Testis (tissue), 3 donors: ENCODE measurements around the gene SLC6A5. TPM values are rescaled to one million over a fixed set of nuclear protein-coding genes. Genes with fewer than 3 reads are reported as not detected.

Experiments
- DNase-seq: peaks from one replicate; pipeline ENCODE4 v3.0.0-alpha.2; 2019
- H3K27ac ChIP-seq, 2 donors: fragments of 200-600 bp; sonication (generic); one replicate each; pipeline ENCODE4 v1.5.1; 2019
- H3K27me3 ChIP-seq: fragments of 200-600 bp; sonication (generic); one replicate; pipeline ENCODE4 v1.5.1; 2019
- H3K36me3 ChIP-seq: fragments of 200-600 bp; sonication (generic); one replicate; pipeline ENCODE4 v1.5.1; 2017; ENCODE audit warnings: low read depth; ENCODE audit errors: missing control alignments
- H3K4me1 ChIP-seq: fragments of 200-600 bp; sonication (generic); one replicate; pipeline ENCODE4 v1.5.1; 2019
- H3K4me3 ChIP-seq, 2 donors: fragments of 200-600 bp; sonication (generic); one replicate each; pipeline ENCODE4 v1.5.1; 2017 to 2019
- H3K9me3 ChIP-seq: fragments of 200-600 bp; sonication (generic); one replicate; pipeline ENCODE4 v1.5.1; 2017
- POLR2A ChIP-seq: fragments of 450-650 bp; IDR thresholded peaks from one replicate; pipeline ENCODE4 v1.6.1; 2017; ENCODE audit warnings: antibody characterized with exemption, mild to moderate bottlenecking, moderate library complexity
- WGBS, 2 donors: methylation state at CpG; one replicate each; pipeline ENCODE4 v1.1.5; 2018; 5-methylcytosine and 5-hydroxymethylcytosine counted together
- intact Hi-C: fragments of 100-400 bp; cut with DNase I; formaldehyde crosslinking; loops from one replicate; pipeline ENCODE4 v1.15.1; 2023; ENCODE audit warnings: low total_unique reads
- polyA plus RNA-seq: library from polyadenylated mRNA; stranded (reverse); fragments of 350-450 nt; fragmentation: Illumina TruSeq; extraction: RNeasy Lipid Tissue Mini Kit (QIAGEN cat#74804); gene quantifications from one replicate; pipeline ENCODE4 v1.2.3, GENCODE V29; 2014; ENCODE audit warnings: low read depth, low replicate concordance; ENCODE audit not compliant: insufficient read depth
- total RNA-seq, 2 donors: library from RNA; depleted of rRNA; stranded (reverse); fragments of >200 nt; gene quantifications; one replicate each; pipeline ENCODE4 v1.2.3, GENCODE V29; 2016
- TF ChIP-seq, protein P1 (sequence below), 3 experiments: fragments of 450-650 bp in 2 of 3; fragments of 200-600 bp in 1 of 3; sonication (generic) in 1 of 3; IDR thresholded peaks; one replicate each; pipeline ENCODE4 v1.5.1; 2016 to 2019; ENCODE audit warnings: antibody characterized with exemption in 3 of 3, mild to moderate bottlenecking in 2 of 3, moderate library complexity in 1 of 3

The SLC6A5 gene
- total and polyA plus RNA-seq, 3 donors from 2014 or later = 1.5 to 2.1 (median 1.9) TPM

DNA sequence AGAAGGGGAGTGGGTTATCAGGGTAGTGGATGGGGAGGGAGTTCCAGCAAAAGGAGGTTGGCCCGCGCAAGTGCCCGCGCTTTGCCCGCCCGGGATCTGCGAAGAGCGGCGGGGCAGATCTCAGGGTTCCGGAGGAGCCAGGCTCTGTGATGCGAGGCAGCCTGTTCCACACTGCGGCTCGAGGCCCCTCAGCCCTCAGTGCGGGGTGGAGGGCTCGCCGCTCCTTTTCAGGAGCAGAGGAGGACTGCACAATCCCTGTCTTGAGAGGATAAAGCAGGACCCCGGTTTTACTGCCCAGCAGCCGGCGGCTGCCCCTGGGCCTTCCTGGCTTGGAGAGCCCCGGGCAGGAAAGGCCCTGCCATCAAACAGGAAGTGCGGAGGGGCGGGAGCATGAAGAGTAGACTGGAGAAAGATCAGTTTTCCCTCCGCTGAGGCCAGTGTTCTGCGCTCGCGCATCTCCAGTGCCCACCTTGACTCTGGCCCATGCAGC is 6.2 kb downstream of the SLC6A5 start:
- intact Hi-C loops = no loop called here
- DNase-seq = no peak
- TF ChIP-seq POLR2A = no peak
- TF ChIP-seq, protein P1, sequence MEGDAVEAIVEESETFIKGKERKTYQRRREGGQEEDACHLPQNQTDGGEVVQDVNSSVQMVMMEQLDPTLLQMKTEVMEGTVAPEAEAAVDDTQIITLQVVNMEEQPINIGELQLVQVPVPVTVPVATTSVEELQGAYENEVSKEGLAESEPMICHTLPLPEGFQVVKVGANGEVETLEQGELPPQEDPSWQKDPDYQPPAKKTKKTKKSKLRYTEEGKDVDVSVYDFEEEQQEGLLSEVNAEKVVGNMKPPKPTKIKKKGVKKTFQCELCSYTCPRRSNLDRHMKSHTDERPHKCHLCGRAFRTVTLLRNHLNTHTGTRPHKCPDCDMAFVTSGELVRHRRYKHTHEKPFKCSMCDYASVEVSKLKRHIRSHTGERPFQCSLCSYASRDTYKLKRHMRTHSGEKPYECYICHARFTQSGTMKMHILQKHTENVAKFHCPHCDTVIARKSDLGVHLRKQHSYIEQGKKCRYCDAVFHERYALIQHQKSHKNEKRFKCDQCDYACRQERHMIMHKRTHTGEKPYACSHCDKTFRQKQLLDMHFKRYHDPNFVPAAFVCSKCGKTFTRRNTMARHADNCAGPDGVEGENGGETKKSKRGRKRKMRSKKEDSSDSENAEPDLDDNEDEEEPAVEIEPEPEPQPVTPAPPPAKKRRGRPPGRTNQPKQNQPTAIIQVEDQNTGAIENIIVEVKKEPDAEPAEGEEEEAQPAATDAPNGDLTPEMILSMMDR (IDR thresholded peaks at IDR 0.05) = no peak
- 1 to 5% methylated on average over 14 to 26 of the region's 26 CpGs for WGBS, 2 donors
- H3K36me3 ChIP-seq = no peaks in the 10 kb centered on the region
- H3K27ac ChIP-seq = no peak overlapping the region
- H3K9me3 ChIP-seq = no peaks in the 10 kb centered on the region
- H3K4me3 ChIP-seq = no peak overlapping the region
- H3K27me3 ChIP-seq = no peaks in the 10 kb centered on the region
- H3K4me1 ChIP-seq = no peaks in the 10 kb centered on the region

DNA sequence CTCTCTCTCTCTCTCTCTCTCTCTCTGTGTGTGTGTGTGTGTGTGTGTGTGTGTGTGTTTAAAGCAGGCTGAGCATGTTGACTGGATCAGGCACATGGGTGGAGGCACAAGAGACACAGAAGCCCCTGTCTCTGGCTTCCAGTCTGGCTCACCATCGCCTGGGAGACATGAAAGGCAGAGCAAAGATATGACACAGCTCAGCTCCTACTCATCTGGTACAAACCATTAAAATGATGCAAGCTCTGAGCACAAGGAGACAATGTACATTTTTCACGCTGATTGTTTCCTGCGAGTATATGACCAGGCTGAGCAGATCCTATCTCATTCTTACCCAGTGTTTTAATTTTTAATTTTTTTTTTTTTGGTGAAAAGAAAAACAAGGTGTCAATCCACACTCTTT is 9.5 kb downstream of the SLC6A5 start:
- DNase-seq = no peak
- Histone ChIP-seq H3K27me3 (no peaks in the 10 kb centered on the region), H3K4me3 (no peak overlapping the region), H3K9me3 (no peaks in the 10 kb centered on the region), H3K27ac (no peak overlapping the region), H3K4me1 (no peaks in the 10 kb centered on the region), H3K36me3 (no peaks in the 10 kb centered on the region)
- TF ChIP-seq, protein P1 (IDR thresholded peaks at IDR 0.05) = no peak
- no peak for TF ChIP-seq POLR2A
- intact Hi-C loops = no loop called here
- WGBS, 2 donors = 79 to 83% methylated on average over 3 of the region's 3 CpGs

DNA sequence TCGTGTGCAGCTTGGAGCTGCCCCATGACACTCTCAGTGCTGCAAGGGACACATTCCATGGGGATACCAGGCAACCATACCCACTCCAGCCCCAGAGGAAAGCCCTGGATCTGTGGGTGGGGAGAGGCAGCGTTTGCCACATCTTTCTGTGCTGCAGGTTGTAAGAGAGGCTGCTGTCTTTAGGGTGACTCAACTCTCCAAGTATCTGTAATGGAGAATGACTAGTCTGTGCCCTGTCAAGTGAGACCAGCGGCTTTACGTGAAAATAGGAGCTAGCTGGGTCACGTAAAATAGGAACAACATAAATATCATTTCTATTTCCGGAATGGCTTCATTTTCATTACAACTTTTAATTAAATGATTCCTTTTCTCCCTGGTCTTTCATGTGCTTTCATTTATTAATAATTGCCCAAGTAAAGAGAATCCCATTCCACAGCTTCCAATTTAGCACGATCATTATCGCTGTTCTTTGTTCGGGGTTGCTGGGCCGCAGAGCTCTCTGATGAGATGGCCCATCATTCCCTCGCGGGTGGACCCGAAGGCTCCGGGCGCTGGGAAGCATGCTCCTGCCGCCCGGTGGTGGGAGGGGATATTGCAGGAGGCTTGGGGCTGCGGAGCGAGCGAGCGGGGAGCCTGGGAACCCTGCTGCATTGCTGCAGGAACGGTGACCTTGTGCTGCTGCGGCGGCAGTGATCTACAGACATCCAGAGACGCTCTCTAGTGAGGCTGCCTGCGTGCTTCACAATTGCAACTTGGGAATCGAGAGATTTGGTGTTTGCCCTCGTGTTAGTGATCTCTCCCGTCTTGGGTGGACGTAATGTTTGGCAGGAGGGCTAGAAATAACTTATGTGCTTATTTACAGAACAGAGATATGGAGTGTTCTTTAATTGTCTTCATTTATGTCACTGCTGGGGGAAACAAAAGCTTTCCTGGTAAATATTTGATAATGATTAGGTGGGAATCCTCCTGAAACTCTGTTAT is 10.6 kb downstream of the SLC6A5 start:
- no peaks in the 10 kb centered on the region for H3K27me3 ChIP-seq

DNA sequence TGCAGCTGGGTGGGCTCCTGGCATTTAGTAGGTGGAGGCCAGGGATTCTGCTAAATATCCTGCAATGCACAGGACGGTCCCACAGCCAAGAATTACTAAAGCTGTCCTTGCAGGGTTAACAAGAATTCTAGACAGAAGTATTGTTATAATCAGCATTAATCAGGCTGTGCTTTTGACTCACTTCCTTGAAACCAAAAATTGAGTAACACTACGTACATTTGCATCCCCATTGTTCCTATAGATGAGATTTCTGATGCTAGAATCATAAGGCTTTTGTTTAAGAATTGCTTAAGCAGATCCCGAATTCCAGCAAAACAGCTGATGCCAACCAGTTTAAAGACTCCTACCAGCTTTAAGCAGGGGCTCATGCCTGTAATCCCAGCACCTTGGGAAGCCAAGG is 11.4 kb downstream of the SLC6A5 start:
- H3K27ac ChIP-seq = no peak overlapping the region
- TF ChIP-seq, protein P1 (IDR thresholded peaks at IDR 0.05) = no peak
- no peak for TF ChIP-seq POLR2A
- H3K9me3 ChIP-seq = no peaks in the 10 kb centered on the region
- H3K27me3 ChIP-seq = no peaks in the 10 kb centered on the region
- 64 to 70% methylated on average over 3 of the region's 3 CpGs for WGBS, 2 donors
- no peak for DNase-seq
- H3K36me3 ChIP-seq = no peaks in the 10 kb centered on the region
- intact Hi-C loops = no loop called here
- no peaks in the 10 kb centered on the region for H3K4me1 ChIP-seq
- H3K4me3 ChIP-seq = no peak overlapping the region

More for the DNA sequence above, 10.6 kb downstream of the SLC6A5 start:
- WGBS, 2 donors = 7 to 8% methylated on average over 25 to 30 of the region's 30 CpGs
- DNase-seq = peak; percentile 87
- H3K36me3 ChIP-seq = no peaks in the 10 kb centered on the region
- TF ChIP-seq POLR2A = no peak
- TF ChIP-seq, protein P1 (IDR thresholded peaks at IDR 0.05) = peak; percentile 81 to 91 (median 89)
- H3K4me3 ChIP-seq = no peak overlapping the region
- H3K4me1 ChIP-seq = no peaks in the 10 kb centered on the region
- H3K9me3 ChIP-seq = no peaks in the 10 kb centered on the region
- intact Hi-C loops = no loop called here
- no peak overlapping the region for H3K27ac ChIP-seq
